Measurements from ENCODE around the gene ELL2. TPM values are rescaled to one million over a fixed set of nuclear protein-coding genes. Genes with fewer than 3 reads are reported as not detected.

The ELL2 gene
- total and polyA plus RNA-seq, 2 of the 13 experiments (the other 11 are each of a cell fraction or from before 2014, with no cell fraction given) = 78.9 to 97.1 TPM

DNA sequence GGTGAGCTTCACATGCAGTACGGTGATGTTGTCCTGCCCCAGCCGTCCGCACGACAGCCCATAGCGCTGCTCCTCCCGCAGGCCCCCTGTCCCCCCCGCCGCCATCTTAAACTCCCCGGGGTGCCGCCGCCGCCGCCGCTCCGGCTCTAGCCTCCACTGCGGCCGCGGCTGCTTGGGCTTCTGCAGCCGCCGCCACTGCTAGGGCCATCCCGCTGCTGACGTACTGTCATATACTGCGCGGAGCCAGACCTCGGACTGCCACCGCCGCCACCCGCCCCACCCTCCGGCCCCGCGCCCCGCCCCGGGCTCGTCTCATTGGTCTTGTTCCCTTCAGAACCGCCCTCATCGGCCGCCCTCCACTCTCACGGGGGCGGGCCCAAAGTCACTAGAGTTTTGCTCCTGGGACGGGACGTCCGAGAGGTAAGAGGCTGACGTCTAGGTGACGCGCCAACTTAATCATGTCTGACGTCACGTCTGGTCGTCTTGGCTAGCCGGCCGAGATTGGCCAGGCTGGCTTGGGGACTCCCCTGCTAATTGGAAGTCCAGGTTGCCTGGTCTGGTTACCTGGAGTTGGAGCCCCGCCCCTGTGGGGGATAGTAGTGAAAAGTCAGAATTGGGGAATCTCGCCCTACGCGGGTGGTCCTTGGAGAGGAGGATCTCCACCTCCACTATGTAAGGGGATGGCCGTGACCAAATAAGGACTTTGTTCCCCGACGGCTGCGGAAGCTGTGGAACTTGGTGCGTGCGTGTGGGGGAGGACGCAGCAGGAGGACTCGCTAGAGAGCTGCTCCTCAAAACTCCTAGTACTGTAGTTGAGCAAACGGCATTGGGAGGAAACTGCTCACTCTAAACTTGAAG is at the start of gene ELL2 (continued):
- TF ChIP-seq RFXAP (CRISPR knock-in tag; IDR thresholded peaks at IDR 0.05; ENCODE audit: borderline replicate concordance) (no peak), ZNF329 (CRISPR knock-in tag; IDR thresholded peaks at IDR 0.05; ENCODE audit: low read depth) (no peak), PHF21A (CRISPR knock-in tag; IDR thresholded peaks at IDR 0.05) (peak; percentile 90), ZNF792 (CRISPR knock-in tag; IDR thresholded peaks at IDR 0.05) (peak; percentile 72; the same call in 1 of the 2 replicates), MTA1 (CRISPR knock-in tag; IDR thresholded peaks at IDR 0.05; ENCODE audit: borderline replicate concordance) (peak; percentile 77; the same call in 1 of the 2 replicates), ZNF558 (CRISPR knock-in tag; IDR thresholded peaks at IDR 0.05; ENCODE audit: borderline replicate concordance) (0 out of 2 replicates have a peak, but pooled peaks have one; percentile 81), DMAP1 (CRISPR knock-in tag; IDR thresholded peaks at IDR 0.05) (no peak), ZEB1 (IDR thresholded peaks at IDR 0.05; ENCODE audit: insufficient replicate concordance, low read depth) (peak; percentile 88), ZNF501 (CRISPR knock-in tag; IDR thresholded peaks at IDR 0.05) (peak; percentile 77; the same call in 1 of the 2 replicates), SOX5 (CRISPR knock-in tag; IDR thresholded peaks at IDR 0.05; ENCODE audit: borderline replicate concordance) (no peak; the same call in 1 of the 2 replicates), ZNF816 (CRISPR knock-in tag; IDR thresholded peaks at IDR 0.05; ENCODE audit: borderline replicate concordance) (peak; percentile 62; the same call in 1 of the 2 replicates)
- TF ChIP-seq, protein P1, sequence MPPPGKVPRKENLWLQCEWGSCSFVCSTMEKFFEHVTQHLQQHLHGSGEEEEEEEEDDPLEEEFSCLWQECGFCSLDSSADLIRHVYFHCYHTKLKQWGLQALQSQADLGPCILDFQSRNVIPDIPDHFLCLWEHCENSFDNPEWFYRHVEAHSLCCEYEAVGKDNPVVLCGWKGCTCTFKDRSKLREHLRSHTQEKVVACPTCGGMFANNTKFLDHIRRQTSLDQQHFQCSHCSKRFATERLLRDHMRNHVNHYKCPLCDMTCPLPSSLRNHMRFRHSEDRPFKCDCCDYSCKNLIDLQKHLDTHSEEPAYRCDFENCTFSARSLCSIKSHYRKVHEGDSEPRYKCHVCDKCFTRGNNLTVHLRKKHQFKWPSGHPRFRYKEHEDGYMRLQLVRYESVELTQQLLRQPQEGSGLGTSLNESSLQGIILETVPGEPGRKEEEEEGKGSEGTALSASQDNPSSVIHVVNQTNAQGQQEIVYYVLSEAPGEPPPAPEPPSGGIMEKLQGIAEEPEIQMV (CRISPR knock-in tag; IDR thresholded peaks at IDR 0.05; ENCODE audit: low read depth) = peak; percentile 51; the same call in 1 of the 2 replicates
- TF ChIP-seq, protein P2, sequence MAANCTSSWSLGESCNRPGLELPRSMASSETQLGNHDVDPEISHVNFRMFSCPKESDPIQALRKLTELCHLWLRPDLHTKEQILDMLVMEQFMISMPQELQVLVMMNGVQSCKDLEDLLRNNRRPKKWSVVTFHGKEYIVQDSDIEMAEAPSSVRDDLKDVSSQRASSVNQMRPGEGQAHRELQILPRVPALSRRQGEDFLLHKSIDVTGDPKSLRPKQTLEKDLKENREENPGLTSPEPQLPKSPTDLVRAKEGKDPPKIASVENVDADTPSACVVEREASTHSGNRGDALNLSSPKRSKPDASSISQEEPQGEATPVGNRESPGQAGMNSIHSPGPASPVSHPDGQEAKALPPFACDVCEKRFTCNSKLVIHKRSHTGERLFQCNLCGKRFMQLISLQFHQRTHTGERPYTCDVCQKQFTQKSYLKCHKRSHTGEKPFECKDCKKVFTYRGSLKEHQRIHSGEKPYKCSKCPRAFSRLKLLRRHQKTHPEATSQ (CRISPR knock-in tag; IDR thresholded peaks at IDR 0.05; ENCODE audit: borderline replicate concordance) = peak; percentile 22; the same call in 1 of the 2 replicates
- TF ChIP-seq, protein P3, sequence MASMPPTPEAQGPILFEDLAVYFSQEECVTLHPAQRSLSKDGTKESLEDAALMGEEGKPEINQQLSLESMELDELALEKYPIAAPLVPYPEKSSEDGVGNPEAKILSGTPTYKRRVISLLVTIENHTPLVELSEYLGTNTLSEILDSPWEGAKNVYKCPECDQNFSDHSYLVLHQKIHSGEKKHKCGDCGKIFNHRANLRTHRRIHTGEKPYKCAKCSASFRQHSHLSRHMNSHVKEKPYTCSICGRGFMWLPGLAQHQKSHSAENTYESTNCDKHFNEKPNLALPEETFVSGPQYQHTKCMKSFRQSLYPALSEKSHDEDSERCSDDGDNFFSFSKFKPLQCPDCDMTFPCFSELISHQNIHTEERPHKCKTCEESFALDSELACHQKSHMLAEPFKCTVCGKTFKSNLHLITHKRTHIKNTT (CRISPR knock-in tag; IDR thresholded peaks at IDR 0.05) = no peak
- TF ChIP-seq, protein P4, sequence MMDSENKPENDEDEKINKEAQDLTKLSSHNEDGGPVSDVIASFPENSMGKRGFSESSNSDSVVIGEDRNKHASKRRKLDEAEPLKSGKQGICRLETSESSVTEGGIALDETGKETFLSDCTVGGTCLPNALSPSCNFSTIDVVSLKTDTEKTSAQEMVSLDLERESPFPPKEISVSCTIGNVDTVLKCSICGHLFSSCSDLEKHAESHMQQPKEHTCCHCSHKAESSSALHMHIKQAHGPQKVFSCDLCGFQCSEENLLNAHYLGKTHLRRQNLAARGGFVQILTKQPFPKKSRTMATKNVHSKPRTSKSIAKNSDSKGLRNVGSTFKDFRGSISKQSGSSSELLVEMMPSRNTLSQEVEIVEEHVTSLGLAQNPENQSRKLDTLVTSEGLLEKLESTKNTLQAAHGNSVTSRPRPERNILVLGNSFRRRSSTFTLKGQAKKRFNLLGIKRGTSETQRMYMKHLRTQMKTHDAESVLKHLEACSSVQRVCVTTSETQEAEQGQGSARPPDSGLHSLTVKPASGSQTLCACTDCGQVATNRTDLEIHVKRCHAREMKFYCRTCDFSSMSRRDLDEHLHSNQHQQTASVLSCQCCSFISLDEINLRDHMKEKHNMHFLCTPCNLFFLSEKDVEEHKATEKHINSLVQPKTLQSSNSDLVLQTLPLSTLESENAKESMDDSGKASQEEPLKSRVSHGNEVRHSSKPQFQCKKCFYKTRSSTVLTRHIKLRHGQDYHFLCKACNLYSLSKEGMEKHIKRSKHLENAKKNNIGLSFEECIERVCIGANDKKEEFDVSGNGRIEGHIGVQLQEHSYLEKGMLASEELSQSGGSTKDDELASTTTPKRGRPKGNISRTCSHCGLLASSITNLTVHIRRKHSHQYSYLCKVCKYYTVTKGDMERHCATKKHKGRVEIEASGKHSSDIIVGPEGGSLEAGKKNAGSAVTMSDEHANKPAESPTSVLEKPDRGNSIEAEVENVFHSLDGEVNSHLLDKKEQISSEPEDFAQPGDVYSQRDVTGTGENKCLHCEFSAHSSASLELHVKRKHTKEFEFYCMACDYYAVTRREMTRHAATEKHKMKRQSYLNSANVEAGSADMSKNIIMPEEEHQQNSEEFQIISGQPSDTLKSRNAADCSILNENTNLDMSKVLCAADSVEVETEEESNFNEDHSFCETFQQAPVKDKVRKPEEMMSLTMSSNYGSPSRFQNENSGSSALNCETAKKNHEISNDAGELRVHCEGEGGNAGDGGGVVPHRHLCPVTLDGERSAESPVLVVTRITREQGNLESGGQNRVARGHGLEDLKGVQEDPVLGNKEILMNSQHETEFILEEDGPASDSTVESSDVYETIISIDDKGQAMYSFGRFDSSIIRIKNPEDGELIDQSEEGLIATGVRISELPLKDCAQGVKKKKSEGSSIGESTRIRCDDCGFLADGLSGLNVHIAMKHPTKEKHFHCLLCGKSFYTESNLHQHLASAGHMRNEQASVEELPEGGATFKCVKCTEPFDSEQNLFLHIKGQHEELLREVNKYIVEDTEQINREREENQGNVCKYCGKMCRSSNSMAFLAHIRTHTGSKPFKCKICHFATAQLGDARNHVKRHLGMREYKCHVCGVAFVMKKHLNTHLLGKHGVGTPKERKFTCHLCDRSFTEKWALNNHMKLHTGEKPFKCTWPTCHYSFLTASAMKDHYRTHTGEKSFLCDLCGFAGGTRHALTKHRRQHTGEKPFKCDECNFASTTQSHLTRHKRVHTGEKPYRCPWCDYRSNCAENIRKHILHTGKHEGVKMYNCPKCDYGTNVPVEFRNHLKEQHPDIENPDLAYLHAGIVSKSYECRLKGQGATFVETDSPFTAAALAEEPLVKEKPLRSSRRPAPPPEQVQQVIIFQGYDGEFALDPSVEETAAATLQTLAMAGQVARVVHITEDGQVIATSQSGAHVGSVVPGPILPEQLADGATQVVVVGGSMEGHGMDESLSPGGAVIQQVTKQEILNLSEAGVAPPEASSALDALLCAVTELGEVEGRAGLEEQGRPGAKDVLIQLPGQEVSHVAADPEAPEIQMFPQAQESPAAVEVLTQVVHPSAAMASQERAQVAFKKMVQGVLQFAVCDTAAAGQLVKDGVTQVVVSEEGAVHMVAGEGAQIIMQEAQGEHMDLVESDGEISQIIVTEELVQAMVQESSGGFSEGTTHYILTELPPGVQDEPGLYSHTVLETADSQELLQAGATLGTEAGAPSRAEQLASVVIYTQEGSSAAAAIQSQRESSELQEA (CRISPR knock-in tag; IDR thresholded peaks at IDR 0.05; ENCODE audit: not compliant biosample characterization) = no peak
- TF ChIP-seq, protein P5, sequence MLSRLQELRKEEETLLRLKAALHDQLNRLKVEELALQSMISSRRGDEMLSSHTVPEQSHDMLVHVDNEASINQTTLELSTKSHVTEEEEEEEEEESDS (CRISPR knock-in tag; IDR thresholded peaks at IDR 0.05; ENCODE audit: borderline replicate concordance) = no peak

All from HepG2 (cell line).